Urinary bladder (tissue), 4 donors: ENCODE results near the gene ATAD3C. TPM values are rescaled to one million over a fixed set of nuclear protein-coding genes. Genes with fewer than 3 reads are reported as not detected.
"Not testable (repeated sequence)": the region's sequence is repeated elsewhere in the genome, so short reads cannot be mapped to it uniquely, and the experiment has no call there.

Source experiments
- DNase-seq: peaks from one replicate; pipeline ENCODE4 v3.0.0-alpha.2; 2015; ENCODE audit errors: extremely low spot score
- H3K27ac ChIP-seq: one replicate; pipeline ENCODE4 v1.5.1; 2013; ENCODE audit warnings: low read depth, mild to moderate bottlenecking, moderate library complexity
- H3K36me3 ChIP-seq: one replicate; pipeline ENCODE4 v1.6.1; 2013; ENCODE audit warnings: mild to moderate bottlenecking, moderate library complexity; ENCODE audit not compliant: insufficient read depth
- H3K4me1 ChIP-seq: one replicate; pipeline ENCODE4 v1.6.1; 2013; ENCODE audit warnings: mild to moderate bottlenecking, moderate library complexity; ENCODE audit not compliant: insufficient read depth
- H3K4me3 ChIP-seq: one replicate; pipeline ENCODE4 v1.5.1; 2013; ENCODE audit warnings: low read depth, low read length
- WGBS: extraction: QIAGEN DNeasy Blood & Tissue Kit; methylation state at CpG from one replicate; pipeline ENCODE4 v1.1.7; 2013; 5-methylcytosine and 5-hydroxymethylcytosine counted together
- polyA plus RNA-seq: library from polyadenylated mRNA; stranded (reverse); fragments of 200-250 nt; gene quantifications from one replicate; pipeline ENCODE4 v1.2.3, GENCODE V29; 2013
- total RNA-seq: library from RNA; depleted of rRNA; stranded (reverse); fragments of >200 nt; gene quantifications from one replicate; pipeline ENCODE4 v1.2.3, GENCODE V29; 2014
- donor health status: healthy with polysubstance abuse.
- donor health status: healthy.

The ATAD3C gene
- total RNA-seq, result 0.26 TPM
- 3.3 TPM for polyA plus RNA-seq

- no peak for DNase-seq
- H3K27ac ChIP-seq, result no peak within 1 kb of the TSS
- WGBS, result 74% methylated on average over 6 of the region's 6 CpGs
Observed at GRCh38 chr1:1449099-1449739, at the start of gene ATAD3C. ATAD3C (plus strand) TSS chr1:1449689; CDS start chr1:1450684, 995 bp downstream.

GRCh38 chr1:1399872-1400575 lies 49.5 kb upstream of the ATAD3C start:
- peak overlapping the region; percentile 97 for H3K4me3 ChIP-seq
- WGBS, result 5% methylated on average over 34 of the region's 34 CpGs
- H3K4me1 ChIP-seq, result no peaks in the 10 kb centered on the region
- no peak overlapping the region for H3K27ac ChIP-seq
- DNase-seq, result no peak
- peaks cover 5% of the 10 kb centered on the region for H3K36me3 ChIP-seq

More at GRCh38 chr1:1449099-1449739, at the start of gene ATAD3C:
- Histone ChIP-seq H3K4me1 (no peaks in the 10 kb centered on the region), H3K4me3 (no peak within 1 kb of the TSS), H3K36me3 (no peaks in the 10 kb centered on the region)

- no peaks in the 10 kb centered on the region for H3K4me1 ChIP-seq
- H3K27ac ChIP-seq, result no peak overlapping the region
- no peak for DNase-seq
- WGBS, result 83% methylated on average over 22 of the region's 22 CpGs
- H3K4me3 ChIP-seq, result no peak overlapping the region
- peaks cover 5% of the 10 kb centered on the region for H3K36me3 ChIP-seq
Observed at GRCh38 chr1:1400576-1401456, 48.7 kb upstream of the ATAD3C start.

- Histone ChIP-seq H3K27ac (no peak overlapping the region), H3K4me3 (no peak overlapping the region), H3K4me1 (peaks cover 2% of the 10 kb centered on the region), H3K36me3 (peaks cover 5% of the 10 kb centered on the region)
- no peak for DNase-seq
- 89% methylated on average over 7 of the region's 7 CpGs for WGBS
Observed at GRCh38 chr1:1401457-1402010, 48.0 kb upstream of the ATAD3C start.

- no peak overlapping the region for H3K4me3 ChIP-seq
- DNase-seq, result no peak
- H3K4me1 ChIP-seq, result peaks cover 2% of the 10 kb centered on the region
- H3K27ac ChIP-seq, result no peak overlapping the region
- H3K36me3 ChIP-seq, result peaks cover 5% of the 10 kb centered on the region
- 71% methylated on average over 20 of the region's 20 CpGs for WGBS
Observed at GRCh38 chr1:1402072-1402900, 47.2 kb upstream of the ATAD3C start.

- H3K4me3 ChIP-seq, H3K4me1 ChIP-seq, H3K36me3 ChIP-seq, DNase-seq, H3K27ac ChIP-seq: not testable (repeated sequence)
- WGBS, result 84% methylated on average over 9 of the region's 9 CpGs
Observed at GRCh38 chr1:1402901-1403392, 46.5 kb upstream of the ATAD3C start.

GRCh38 chr1:1403653-1404052 lies 45.8 kb upstream of the ATAD3C start:
- H3K4me3 ChIP-seq, result no peak overlapping the region
- WGBS, result 75% methylated on average over 7 of the region's 7 CpGs
- peaks cover 3% of the 10 kb centered on the region for H3K36me3 ChIP-seq
- H3K4me1 ChIP-seq, result peaks cover 2% of the 10 kb centered on the region
- no peak overlapping the region for H3K27ac ChIP-seq
- DNase-seq, result no peak

- H3K4me1 ChIP-seq, result peaks cover 2% of the 10 kb centered on the region
- peaks cover 3% of the 10 kb centered on the region for H3K36me3 ChIP-seq
- 41% methylated on average over 43 of the region's 43 CpGs for WGBS
- H3K27ac ChIP-seq, result no peak overlapping the region
- DNase-seq, result no peak
- H3K4me3 ChIP-seq, result peak overlapping the region; percentile 97
Observed at GRCh38 chr1:1406101-1406820, 43.2 kb upstream of the ATAD3C start.

- Histone ChIP-seq H3K4me1 (peaks cover 2% of the 10 kb centered on the region), H3K27ac (peak within 1 kb of the TSS; percentile 81), H3K4me3 (peak within 1 kb of the TSS; percentile 97), H3K36me3 (peaks cover 1% of the 10 kb centered on the region)
- DNase-seq, result peak; percentile 82
- WGBS, result under 1% methylated on average over 98 of the region's 98 CpGs
Observed at GRCh38 chr1:1406821-1407635, 42.5 kb upstream of the ATAD3C start, which contains the start of gene MRPL20. MRPL20 (minus strand) TSS chr1:1407293; CDS start chr1:1407217, 76 bp downstream.

GRCh38 chr1:1407636-1408318 lies 41.7 kb upstream of the ATAD3C start:
- DNase-seq, result no peak
- Histone ChIP-seq H3K36me3 (no peaks in the 10 kb centered on the region), H3K27ac (peak overlapping the region; percentile 81), H3K4me1 (peaks cover 2% of the 10 kb centered on the region), H3K4me3 (peak overlapping the region; percentile 97)
- 7% methylated on average over 41 of the region's 41 CpGs for WGBS

- not testable (repeated sequence) for DNase-seq, H3K27ac ChIP-seq, H3K4me1 ChIP-seq, H3K36me3 ChIP-seq, H3K4me3 ChIP-seq
- WGBS, result 51% methylated on average over 8 of the region's 8 CpGs
Observed at GRCh38 chr1:1410238-1410637, 39.3 kb upstream of the ATAD3C start.
